GM20000 (cell line): ENCODE results near the gene CLIC4.

ENCODE experiments used
- DNase-seq: peaks from one replicate; pipeline ENCODE4 v3.0.0; 2012; ENCODE audit warnings: low spot score
- CTCF ChIP-seq: IDR thresholded peaks from 2 replicates; pipeline ENCODE4 v1.5.1; 2012; ENCODE audit warnings: mild to moderate bottlenecking, control low read depth; ENCODE audit errors: extremely low read depth, missing control alignments

The CLIC4 gene

GRCh38 chr1:24735156-24735508, 10.1 kb upstream of the CLIC4 start:
- DNase-seq, result no peak
- TF ChIP-seq CTCF, result no peak

GRCh38 chr1:24735509-24736375, 9.5 kb upstream of the CLIC4 start:
- DNase-seq, result no peak

GRCh38 chr1:24737368-24738117, 7.7 kb upstream of the CLIC4 start:
- DNase-seq, result no peak
- no peak for TF ChIP-seq CTCF

More at GRCh38 chr1:24735509-24736375, 9.5 kb upstream of the CLIC4 start:
- TF ChIP-seq CTCF, result no peak

DNA sequence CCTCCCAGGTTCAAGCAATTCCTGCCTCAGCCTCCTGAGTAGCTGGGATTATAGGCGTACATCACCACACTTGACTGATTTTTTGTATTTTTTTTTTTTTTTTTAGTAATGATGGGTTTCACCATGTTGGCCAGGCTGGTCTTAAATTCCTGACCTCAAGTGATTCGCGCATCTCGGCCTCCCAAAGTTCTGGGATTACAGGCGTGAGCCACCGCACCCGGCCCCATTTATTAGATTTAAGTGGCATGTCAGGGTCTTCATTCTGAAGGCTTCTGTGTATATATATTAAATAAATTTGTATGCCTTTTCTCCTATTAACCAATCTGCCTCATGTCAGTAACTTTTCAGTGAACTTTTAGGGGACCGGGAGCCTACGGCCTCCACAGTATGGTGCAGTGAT, 6.0 kb upstream of the CLIC4 start:
- TF ChIP-seq CTCF, result no peak
- no peak for DNase-seq

DNA sequence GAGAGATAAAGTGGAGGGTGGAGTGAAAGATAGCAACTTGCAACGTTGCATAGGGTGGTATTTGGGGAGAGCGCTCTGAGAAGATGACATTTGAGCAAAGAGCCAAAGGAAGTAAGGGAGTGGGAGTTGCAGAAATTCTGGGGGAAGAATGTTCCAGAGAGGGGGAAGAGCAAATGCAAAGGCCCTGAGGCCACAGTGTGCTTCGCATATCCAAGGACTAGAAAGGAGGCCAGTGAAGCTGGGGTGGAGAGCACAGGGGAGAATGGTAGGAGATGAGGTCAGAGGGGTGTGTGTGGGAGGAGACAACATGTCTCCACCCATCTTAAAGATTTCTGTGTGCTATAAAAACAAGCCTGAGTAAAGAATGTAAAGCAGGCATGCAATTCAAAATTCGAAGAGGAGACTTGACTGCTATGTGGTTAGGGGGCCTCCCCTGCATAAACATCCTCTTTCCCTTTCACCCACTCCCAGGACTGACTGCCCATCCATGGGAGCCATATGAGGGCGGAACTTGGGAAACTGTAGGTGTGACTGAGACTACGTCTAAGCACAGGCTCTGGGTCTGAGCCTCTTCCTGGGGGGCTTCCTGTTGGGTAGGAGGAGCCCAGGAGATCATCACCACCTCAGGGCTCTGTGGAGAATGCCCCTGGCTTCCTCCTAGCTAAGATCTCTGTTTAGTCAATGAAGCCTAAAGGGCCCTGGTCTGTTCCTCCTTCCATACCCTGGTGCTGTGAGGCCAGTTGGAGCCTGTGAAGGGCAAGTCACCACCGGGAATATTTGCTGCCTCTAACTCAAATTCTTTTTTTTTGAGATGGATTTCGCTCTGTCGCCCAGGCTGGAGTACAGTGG, 2.9 kb upstream of the CLIC4 start:
- no peak for DNase-seq
- TF ChIP-seq CTCF, result no peak

- DNase-seq, result peak; percentile 61
- no peak for TF ChIP-seq CTCF
These were observed 1.6 kb upstream of the CLIC4 start for GRCh38 chr1:24743404-24744211.
